IPS DF 6.9 (cell line): ENCODE results near the gene UTP20.
"Not testable (repeated sequence)": the region's sequence is repeated elsewhere in the genome, so short reads cannot be mapped to it uniquely, and the experiment has no call there.

Source experiments
- DNase-seq: peaks from one replicate; pipeline ENCODE4 v3.0.0-alpha.2; 2013; ENCODE audit warnings: low read depth, low spot score
- H3K27ac ChIP-seq: one replicate; pipeline ENCODE4 v1.5.1; 2013; ENCODE audit warnings: low read length, control low read depth
- H3K27me3 ChIP-seq: 2 replicates; pipeline ENCODE4 v1.6.1; 2013; ENCODE audit warnings: mild to moderate bottlenecking, low read length; ENCODE audit not compliant: control insufficient read depth, insufficient read depth
- H3K36me3 ChIP-seq: 2 replicates; pipeline ENCODE4 v1.6.1; 2013; ENCODE audit warnings: low read length; ENCODE audit not compliant: control insufficient read depth, insufficient read depth
- H3K4me1 ChIP-seq: 2 replicates; pipeline ENCODE4 v1.6.1; 2013; ENCODE audit warnings: low read length; ENCODE audit not compliant: control insufficient read depth, insufficient read depth
- H3K4me3 ChIP-seq: 2 replicates; pipeline ENCODE4 v1.5.1; 2013; ENCODE audit warnings: mild to moderate bottlenecking, low read length
- H3K9me3 ChIP-seq: 2 replicates; pipeline ENCODE4 v1.6.1; 2013; ENCODE audit warnings: low read length, inconsistent platforms; ENCODE audit not compliant: control insufficient read depth, insufficient read depth
- WGBS: extraction: QIAGEN DNeasy Blood & Tissue Kit; methylation state at CpG from one replicate; pipeline ENCODE4 v1.1.7; 2013; ENCODE audit warnings: mixed read lengths, missing lambda C conversion rate; ENCODE audit not compliant: insufficient read length, insufficient coverage; 5-methylcytosine and 5-hydroxymethylcytosine counted together

Gene UTP20

GRCh38 chr12:101415228-101415627 lies 135.3 kb downstream of the UTP20 start:
- H3K9me3 ChIP-seq: no peaks in the 10 kb centered on the region
- H3K4me3 ChIP-seq: no peak overlapping the region
- H3K27ac ChIP-seq: no peak overlapping the region
- no peaks in the 10 kb centered on the region for H3K27me3 ChIP-seq
- no peak for DNase-seq
- H3K4me1 ChIP-seq: no peaks in the 10 kb centered on the region
- no CpG with 5 or more reads among the region's 1 CpG for WGBS
- H3K36me3 ChIP-seq: no peaks in the 10 kb centered on the region

GRCh38 chr12:101422066-101422465 lies 142.2 kb downstream of the UTP20 start:
- H3K27ac ChIP-seq, H3K9me3 ChIP-seq, DNase-seq, H3K4me3 ChIP-seq, H3K4me1 ChIP-seq, H3K27me3 ChIP-seq, H3K36me3 ChIP-seq: not testable (repeated sequence)
- WGBS: no CpG with 5 or more reads among the region's 4 CpGs

- DNase-seq: no peak
- Histone ChIP-seq H3K27ac (no peak overlapping the region), H3K4me3 (no peak overlapping the region), H3K27me3 (no peaks in the 10 kb centered on the region), H3K36me3 (no peaks in the 10 kb centered on the region), H3K4me1 (no peaks in the 10 kb centered on the region), H3K9me3 (no peaks in the 10 kb centered on the region)
- no CpG with 5 or more reads among the region's 2 CpGs for WGBS
Measured at GRCh38 chr12:101424620-101425019, 144.7 kb downstream of the UTP20 start.

GRCh38 chr12:101430456-101430855 lies 150.6 kb downstream of the UTP20 start:
- no peak for DNase-seq
- no peak overlapping the region for H3K27ac ChIP-seq
- H3K36me3 ChIP-seq: no peaks in the 10 kb centered on the region
- H3K4me1 ChIP-seq: no peaks in the 10 kb centered on the region
- H3K9me3 ChIP-seq: no peaks in the 10 kb centered on the region
- no peak overlapping the region for H3K4me3 ChIP-seq
- 83% methylated on average over 1 of the region's 2 CpGs for WGBS
- H3K27me3 ChIP-seq: no peaks in the 10 kb centered on the region

GRCh38 chr12:101436136-101436535 lies 156.2 kb downstream of the UTP20 start:
- no peak overlapping the region for H3K27ac ChIP-seq
- H3K4me1 ChIP-seq: no peaks in the 10 kb centered on the region
- H3K27me3 ChIP-seq: no peaks in the 10 kb centered on the region
- no peaks in the 10 kb centered on the region for H3K9me3 ChIP-seq
- H3K4me3 ChIP-seq: no peak overlapping the region
- DNase-seq: no peak
- no peaks in the 10 kb centered on the region for H3K36me3 ChIP-seq
